ENCODE data around the gene KHDC4.

The KHDC4 gene

DNA sequence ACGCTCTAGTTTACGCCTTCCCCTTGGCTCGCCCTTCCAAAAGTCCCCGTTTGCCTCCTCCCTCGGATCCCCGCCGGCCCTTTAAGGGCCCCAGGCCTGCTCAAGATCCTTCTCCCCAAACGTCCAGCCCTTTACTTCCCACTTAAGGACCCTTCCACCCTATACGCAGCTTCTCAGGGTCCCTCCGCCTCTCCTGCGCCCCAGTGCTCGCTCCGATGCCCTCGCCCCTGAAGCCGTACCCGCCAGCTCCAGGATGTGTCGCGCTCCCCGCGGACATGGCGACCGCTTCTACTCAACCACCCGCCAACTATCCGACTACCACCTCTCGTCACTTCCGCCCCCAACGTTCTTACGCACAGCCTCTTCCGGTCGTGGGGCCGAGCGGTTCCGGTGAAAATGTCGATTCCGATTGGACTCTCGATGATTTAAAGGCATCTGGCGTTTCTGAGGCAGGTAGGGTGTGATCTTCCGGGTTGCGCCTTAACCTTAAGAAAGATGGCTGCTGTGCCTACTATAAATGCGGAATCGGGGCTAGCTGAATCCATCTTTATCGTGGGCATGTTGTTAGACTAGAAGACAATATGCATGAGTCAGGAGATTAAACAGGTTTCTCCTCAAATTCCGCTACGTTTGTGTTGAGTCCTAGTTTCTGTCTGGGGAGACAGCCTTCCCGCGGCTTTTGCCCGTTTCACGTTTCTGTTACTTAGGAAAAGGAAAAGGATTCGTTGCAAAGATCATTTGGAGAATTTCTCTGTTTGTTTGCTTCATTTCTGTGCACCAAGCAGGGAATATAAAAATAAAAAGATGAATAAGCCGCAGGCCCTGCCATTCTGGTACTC, at the start of gene KHDC4:
Gene KHDC4, minus strand, starts transcription at position 317 of the 839 bp plus-strand sequence. Its CDS starts 40 bp downstream, at position 277.
- in situ Hi-C loops (cut with HindIII; ENCODE audit: low sequenced_read_pairs): no loop called here
- TF ChIP-seq, protein P1, sequence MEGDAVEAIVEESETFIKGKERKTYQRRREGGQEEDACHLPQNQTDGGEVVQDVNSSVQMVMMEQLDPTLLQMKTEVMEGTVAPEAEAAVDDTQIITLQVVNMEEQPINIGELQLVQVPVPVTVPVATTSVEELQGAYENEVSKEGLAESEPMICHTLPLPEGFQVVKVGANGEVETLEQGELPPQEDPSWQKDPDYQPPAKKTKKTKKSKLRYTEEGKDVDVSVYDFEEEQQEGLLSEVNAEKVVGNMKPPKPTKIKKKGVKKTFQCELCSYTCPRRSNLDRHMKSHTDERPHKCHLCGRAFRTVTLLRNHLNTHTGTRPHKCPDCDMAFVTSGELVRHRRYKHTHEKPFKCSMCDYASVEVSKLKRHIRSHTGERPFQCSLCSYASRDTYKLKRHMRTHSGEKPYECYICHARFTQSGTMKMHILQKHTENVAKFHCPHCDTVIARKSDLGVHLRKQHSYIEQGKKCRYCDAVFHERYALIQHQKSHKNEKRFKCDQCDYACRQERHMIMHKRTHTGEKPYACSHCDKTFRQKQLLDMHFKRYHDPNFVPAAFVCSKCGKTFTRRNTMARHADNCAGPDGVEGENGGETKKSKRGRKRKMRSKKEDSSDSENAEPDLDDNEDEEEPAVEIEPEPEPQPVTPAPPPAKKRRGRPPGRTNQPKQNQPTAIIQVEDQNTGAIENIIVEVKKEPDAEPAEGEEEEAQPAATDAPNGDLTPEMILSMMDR (IDR thresholded peaks at IDR 0.05; ENCODE audit: low read depth, low read length, missing control alignments): no peak
- H3K4me3 ChIP-seq (ENCODE audit: low read depth, low read length): peak within 1 kb of the TSS; percentile 98
- peak; percentile 97 for DNase-seq (ENCODE audit: low read depth)

DNA sequence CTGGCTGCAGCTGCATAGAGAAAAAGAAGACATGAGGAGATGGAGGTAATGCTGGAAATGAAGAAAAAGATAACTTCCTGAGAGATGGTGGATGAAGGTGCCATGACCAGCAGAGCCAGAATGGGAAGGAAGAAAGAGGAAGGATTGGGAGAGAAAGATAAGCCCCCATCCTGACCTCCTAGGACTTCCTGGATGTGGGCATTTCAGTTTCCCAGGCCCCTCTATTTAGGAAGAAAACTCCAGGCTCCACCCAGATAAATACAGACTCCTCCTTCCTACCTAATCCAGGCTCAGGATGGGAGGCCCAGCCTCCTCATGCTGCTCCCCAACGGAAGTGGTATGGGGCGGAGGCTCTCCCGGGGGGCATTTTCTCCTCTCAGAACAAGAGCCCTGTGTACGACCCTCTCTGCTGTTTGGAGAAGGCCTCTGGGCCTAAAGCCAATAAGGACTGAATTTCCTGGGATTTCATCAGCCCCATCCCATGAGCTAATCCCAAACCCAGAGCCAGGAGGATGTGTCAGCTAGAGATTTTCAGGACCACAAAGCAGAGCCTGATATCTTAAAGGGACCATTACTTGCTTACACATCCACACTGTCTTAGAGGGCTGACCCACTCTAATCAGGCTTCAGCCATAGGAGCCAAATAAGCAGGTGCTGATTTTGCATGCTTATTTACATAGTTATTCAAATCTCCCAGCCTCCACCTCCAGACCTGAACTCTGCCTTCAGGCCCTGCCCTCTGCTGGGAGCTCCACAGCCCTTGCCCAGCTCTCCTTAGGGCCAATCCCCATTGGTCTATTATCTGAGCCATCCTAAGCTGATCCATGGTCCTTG, 49.2 kb upstream of the KHDC4 start:
- TF ChIP-seq, protein P1 (IDR thresholded peaks at IDR 0.05; ENCODE audit: low read depth, low read length, missing control alignments): no peak
- in situ Hi-C loops (cut with HindIII; ENCODE audit: low sequenced_read_pairs): no loop called here
- DNase-seq (ENCODE audit: low read depth): peak; percentile 85
- H3K4me3 ChIP-seq (ENCODE audit: low read depth, low read length): peak overlapping the region; percentile 15

DNA sequence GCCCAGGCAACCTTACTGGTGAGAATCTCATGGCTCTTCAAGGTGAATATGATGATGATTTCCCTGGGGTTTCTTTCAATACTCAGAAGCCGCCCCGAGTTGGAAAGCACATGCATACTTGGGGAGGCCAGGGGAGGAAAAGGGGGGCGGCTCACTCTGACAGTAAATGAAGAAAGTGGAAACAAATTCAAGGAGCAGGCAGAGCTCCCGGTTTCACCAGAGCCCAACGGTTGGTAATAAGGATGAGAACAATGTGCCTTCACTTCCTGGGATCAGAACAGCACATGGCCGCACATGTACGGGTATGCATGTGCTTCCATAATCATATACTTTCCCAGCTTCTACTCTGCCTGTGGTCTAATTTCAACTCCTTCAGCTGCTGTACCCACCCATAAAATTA, 47.9 kb upstream of the KHDC4 start:
- H3K4me3 ChIP-seq (ENCODE audit: low read depth, low read length): peak overlapping the region; percentile 15
- in situ Hi-C loops (cut with HindIII; ENCODE audit: low sequenced_read_pairs): no loop called here
- no peak for DNase-seq (ENCODE audit: low read depth)
- TF ChIP-seq, protein P1 (IDR thresholded peaks at IDR 0.05; ENCODE audit: low read depth, low read length, missing control alignments): no peak

DNA sequence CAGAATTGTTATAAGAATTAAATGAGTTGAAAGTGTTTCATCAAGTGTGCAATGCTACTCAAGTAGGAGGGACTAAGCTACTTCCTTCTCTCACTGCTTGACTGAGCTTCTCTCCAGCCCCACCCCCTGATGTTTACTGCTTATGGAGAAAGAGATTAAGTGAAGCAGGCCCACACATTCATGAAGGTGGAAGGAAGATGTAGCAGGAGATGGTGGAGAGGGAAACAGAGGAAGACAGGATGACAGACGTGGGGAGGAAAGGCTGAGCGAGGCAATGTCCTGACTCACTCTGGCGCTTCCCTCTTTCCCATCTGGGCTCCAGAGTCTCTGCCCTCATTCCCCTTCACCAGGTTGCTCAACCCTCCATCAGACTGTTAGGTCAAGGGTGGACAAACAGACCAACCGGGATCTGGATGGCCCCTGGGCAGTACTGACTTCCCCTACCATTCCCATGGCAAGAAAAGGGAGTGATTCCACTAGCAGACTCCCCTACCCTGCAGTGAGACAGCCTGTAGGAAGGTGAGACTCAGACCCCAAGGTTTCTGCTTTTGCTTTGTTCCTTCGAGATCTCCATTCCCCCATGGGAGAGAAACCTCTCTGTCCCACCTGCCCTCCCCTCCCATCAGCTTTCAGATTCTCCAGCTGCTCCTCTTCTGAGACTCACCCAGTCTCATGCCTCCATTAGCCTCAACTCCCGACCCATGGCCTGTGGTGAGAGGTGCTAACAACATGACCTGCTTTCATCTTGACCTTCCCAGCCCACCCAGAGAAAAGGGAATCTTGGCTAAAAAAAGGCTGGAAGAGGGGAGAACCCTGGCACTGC, 47.3 kb upstream of the KHDC4 start:
- H3K4me3 ChIP-seq (ENCODE audit: low read depth, low read length): peak overlapping the region; percentile 15
- no peak for DNase-seq (ENCODE audit: low read depth)
- TF ChIP-seq, protein P1 (IDR thresholded peaks at IDR 0.05; ENCODE audit: low read depth, low read length, missing control alignments): no peak
- in situ Hi-C loops (cut with HindIII; ENCODE audit: low sequenced_read_pairs): no loop called here

DNA sequence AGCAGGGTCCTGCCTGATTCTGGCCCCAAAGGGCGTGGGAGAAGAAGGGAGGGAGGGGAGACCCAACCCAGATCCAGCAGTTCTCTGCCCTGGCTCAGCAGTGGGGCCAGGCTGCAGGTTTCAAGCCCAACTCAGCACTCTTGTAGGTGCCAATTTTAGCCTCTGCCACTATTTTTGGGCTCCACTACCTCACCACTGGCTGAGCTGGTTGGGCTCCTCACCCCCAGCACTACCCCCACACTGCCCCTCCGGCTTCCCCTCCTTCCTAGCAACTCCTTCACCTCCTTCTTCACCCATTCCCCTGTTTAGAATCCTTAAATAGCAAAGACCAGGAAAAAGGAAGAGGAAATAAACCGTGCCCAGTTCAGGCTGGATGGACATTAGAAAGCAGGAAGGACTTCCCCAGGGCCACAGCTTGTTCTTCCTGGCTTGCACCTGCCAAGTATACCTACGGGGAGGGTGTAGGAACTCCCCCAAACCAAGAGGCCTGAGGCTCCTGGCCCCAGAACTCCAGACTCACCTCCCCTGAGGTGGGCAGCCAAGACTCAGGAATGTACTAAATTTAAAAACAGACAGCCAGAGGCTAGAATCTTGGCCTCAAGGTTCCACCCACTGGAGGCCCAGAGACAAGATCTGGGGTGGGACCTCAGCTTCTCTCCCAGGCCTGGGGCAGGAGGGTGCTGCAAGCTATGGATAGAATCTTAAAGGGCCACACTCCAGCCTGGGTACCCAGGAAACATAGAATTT, 45.6 kb upstream of the KHDC4 start:
- peak overlapping the region; percentile 89 for H3K4me3 ChIP-seq (ENCODE audit: low read depth, low read length)
- TF ChIP-seq, protein P1 (IDR thresholded peaks at IDR 0.05; ENCODE audit: low read depth, low read length, missing control alignments): no peak
- DNase-seq (ENCODE audit: low read depth): no peak
- in situ Hi-C loops (cut with HindIII; ENCODE audit: low sequenced_read_pairs): no loop called here

Data from astrocyte of the cerebellum (primary cell).